HepG2 (cell line): ENCODE results near the gene TOMM22. TPM values are rescaled to one million over a fixed set of nuclear protein-coding genes. Genes with fewer than 3 reads are reported as not detected.

Source experiments
- GATAD2A ChIP-seq: IDR thresholded peaks from 2 replicates; pipeline ENCODE4 v1.6.1; 2016
- IRF1 ChIP-seq: sonication (generic); formaldehyde crosslinking; IDR thresholded peaks from 2 replicates; pipeline ENCODE4 v1.4.0; 2020; ENCODE audit warnings: low read depth, mild to moderate bottlenecking, missing genetic modification reagents
- ISL2 ChIP-seq: sonication (generic); formaldehyde crosslinking; IDR thresholded peaks from 2 replicates; pipeline ENCODE4 v1.5.0; 2020; ENCODE audit warnings: missing genetic modification reagents
- ISX ChIP-seq: sonication (generic); formaldehyde crosslinking; conservative IDR thresholded peaks from 2 replicates; pipeline ENCODE4 v1.5.0; 2020; ENCODE audit warnings: missing genetic modification reagents
- KDM3A ChIP-seq: IDR thresholded peaks from 2 replicates; pipeline ENCODE4 v1.6.1; 2018; ENCODE audit warnings: low read depth, missing compliant biosample characterization
- MAFK ChIP-seq, 2 experiments: IDR thresholded peaks in 1 of 2; conservative IDR thresholded peaks in 1 of 2; 2 replicates each; pipeline ENCODE4 v1.6.1; 2011; ENCODE audit warnings: improper control_type of control experiment in 2 of 2, low read length in 2 of 2
- MXD3 ChIP-seq: IDR thresholded peaks from 2 replicates; pipeline ENCODE4 v1.6.1; 2016; ENCODE audit warnings: mild to moderate bottlenecking, missing biosample characterization, missing genetic modification reagents
- SKI ChIP-seq: fragments of 450-650 bp; IDR thresholded peaks from one replicate; pipeline ENCODE4 v1.6.1; 2018; ENCODE audit warnings: mild to moderate bottlenecking; ENCODE audit not compliant: partially characterized antibody
- SNAPC5 ChIP-seq: sonication (generic); formaldehyde crosslinking; IDR thresholded peaks from 2 replicates; pipeline ENCODE4 v1.8.1; 2023; ENCODE audit warnings: mild to moderate bottlenecking, missing genetic modification reagents, borderline replicate concordance
- SOX6 ChIP-seq, 2 experiments: fragments of 450-650 bp in 1 of 2; sonication (generic) in 1 of 2; formaldehyde crosslinking in 1 of 2; IDR thresholded peaks; 2 replicates each; pipeline versions ENCODE4 v1.4.0 to v1.6.1; 2017 to 2020; ENCODE audit warnings: antibody characterized with exemption in 1 of 2, mild to moderate bottlenecking in 1 of 2, missing genetic modification reagents in 1 of 2
- TOPORS ChIP-seq: sonication (generic); formaldehyde crosslinking; IDR thresholded peaks from 2 replicates; pipeline ENCODE4 v1.8.0; 2023; ENCODE audit warnings: mild to moderate bottlenecking, missing genetic modification reagents
- USF2 ChIP-seq, 2 experiments: sonication (generic) in 1 of 2; formaldehyde crosslinking in 1 of 2; IDR thresholded peaks; 2 replicates each; pipeline versions ENCODE4 v1.5.1 to v1.6.1; 2011 to 2020; ENCODE audit warnings: borderline replicate concordance in 1 of 2, low read depth in 1 of 2, low read length in 1 of 2, mild to moderate bottlenecking in 1 of 2, missing genetic modification reagents in 1 of 2, moderate library complexity in 1 of 2
- ZFP90 ChIP-seq: sonication (generic); formaldehyde crosslinking; IDR thresholded peaks from 2 replicates; pipeline ENCODE4 v1.8.0; 2022; ENCODE audit warnings: missing genetic modification reagents, mild to moderate bottlenecking, inconsistent platforms, borderline replicate concordance
- ZMYM2 ChIP-seq: sonication (generic); formaldehyde crosslinking; IDR thresholded peaks from 2 replicates; pipeline ENCODE4 v1.8.0; 2022; ENCODE audit warnings: mild to moderate bottlenecking, missing genetic modification reagents
- ZMYM4 ChIP-seq: sonication (generic); formaldehyde crosslinking; IDR thresholded peaks from 2 replicates; pipeline ENCODE4 v1.8.1; 2023; ENCODE audit warnings: mild to moderate bottlenecking, missing genetic modification reagents
- ZNF30 ChIP-seq: sonication (generic); formaldehyde crosslinking; IDR thresholded peaks from 2 replicates; pipeline ENCODE4 v1.5.0; 2020; ENCODE audit warnings: mild to moderate bottlenecking, missing genetic modification reagents
- ZNF329 ChIP-seq: sonication (generic); formaldehyde crosslinking; IDR thresholded peaks from 2 replicates; pipeline ENCODE4 v1.9.0; 2021; ENCODE audit warnings: low read depth, mild to moderate bottlenecking, missing genetic modification reagents
- ZNF788 ChIP-seq: sonication (generic); formaldehyde crosslinking; IDR thresholded peaks from 2 replicates; pipeline ENCODE4 v1.5.0; 2020; ENCODE audit warnings: mild to moderate bottlenecking, missing genetic modification reagents, borderline replicate concordance
- ZNF792 ChIP-seq: IDR thresholded peaks from 2 replicates; pipeline ENCODE4 v1.6.1; 2016
- ZSCAN20 ChIP-seq: sonication (generic); formaldehyde crosslinking; IDR thresholded peaks from 2 replicates; pipeline ENCODE4 v1.4.0; 2020; ENCODE audit warnings: missing genetic modification reagents, mild to moderate bottlenecking, borderline replicate concordance
- polyA plus RNA-seq, 8 experiments: library from polyadenylated mRNA; depleted of rRNA in 3 of 8; stranded (reverse) in 7 of 8; unstranded in 1 of 8; fragments of >200 nt; fragmentation: Illumina TruSeq in 4 of 8; extraction: Trizol in 4 of 8; gene quantifications; 2 replicates each; pipeline versions ENCODE4 v1.2.1 to v1.2.3, GENCODE V29; 2011 to 2016; ENCODE audit warnings: low read depth in 4 of 8, missing spikeins in 1 of 8, mixed read lengths in 1 of 8; ENCODE audit not compliant: insufficient read depth in 1 of 8
- total RNA-seq, 5 experiments: library from RNA; depleted of rRNA; stranded (reverse); fragments of >200 nt; fragmentation: Illumina TruSeq; extraction: Trizol; gene quantifications; 2 replicates each; pipeline ENCODE4 v1.2.3, GENCODE V29; 2016; ENCODE audit warnings: low read depth in 1 of 5
- TF ChIP-seq, protein P1 (sequence below): fragments of 450-650 bp; IDR thresholded peaks from 2 replicates; pipeline ENCODE4 v1.6.1; 2017
- TF ChIP-seq, protein P2 (sequence below): sonication (generic); formaldehyde crosslinking; conservative IDR thresholded peaks from 2 replicates; pipeline ENCODE4 v1.8.0; 2022; ENCODE audit warnings: missing genetic modification reagents
- TF ChIP-seq, protein P3 (sequence below): sonication (generic); formaldehyde crosslinking; IDR thresholded peaks from 2 replicates; pipeline ENCODE4 v1.5.0; 2020; ENCODE audit warnings: mild to moderate bottlenecking, missing genetic modification reagents, moderate library complexity

The TOMM22 gene
- total and polyA plus RNA-seq, 2 of the 13 experiments (the other 11 are each of a cell fraction or from before 2014, with no cell fraction given) = 46.9 to 118 TPM

DNA sequence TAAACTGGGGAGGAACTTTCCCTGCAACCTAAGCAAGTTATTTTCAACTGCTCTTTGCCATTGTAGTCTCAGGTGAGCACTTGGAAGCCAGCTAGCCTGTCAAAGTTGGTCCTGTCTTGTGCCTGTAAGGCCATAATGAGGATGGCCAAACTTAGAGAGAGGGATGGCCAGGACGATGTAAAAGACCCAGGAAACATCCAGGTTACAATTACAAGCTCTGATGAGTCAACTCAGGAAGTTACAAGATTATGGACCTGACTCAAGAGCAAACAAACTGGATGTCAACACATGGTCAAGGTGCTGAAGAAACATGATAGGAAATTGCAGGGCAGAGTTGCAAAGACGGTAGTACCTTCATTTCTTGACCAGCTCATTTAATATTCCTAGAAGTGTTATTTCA is 25.6 kb downstream of the TOMM22 start (continued):
- no peak for TF ChIP-seq ZMYM4 (CRISPR knock-in tag)
- TF ChIP-seq, protein P1, sequence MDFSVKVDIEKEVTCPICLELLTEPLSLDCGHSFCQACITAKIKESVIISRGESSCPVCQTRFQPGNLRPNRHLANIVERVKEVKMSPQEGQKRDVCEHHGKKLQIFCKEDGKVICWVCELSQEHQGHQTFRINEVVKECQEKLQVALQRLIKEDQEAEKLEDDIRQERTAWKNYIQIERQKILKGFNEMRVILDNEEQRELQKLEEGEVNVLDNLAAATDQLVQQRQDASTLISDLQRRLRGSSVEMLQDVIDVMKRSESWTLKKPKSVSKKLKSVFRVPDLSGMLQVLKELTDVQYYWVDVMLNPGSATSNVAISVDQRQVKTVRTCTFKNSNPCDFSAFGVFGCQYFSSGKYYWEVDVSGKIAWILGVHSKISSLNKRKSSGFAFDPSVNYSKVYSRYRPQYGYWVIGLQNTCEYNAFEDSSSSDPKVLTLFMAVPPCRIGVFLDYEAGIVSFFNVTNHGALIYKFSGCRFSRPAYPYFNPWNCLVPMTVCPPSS = no peak
- TF ChIP-seq SNAPC5 (CRISPR knock-in tag) = no peak
- no peak for TF ChIP-seq ZMYM2 (CRISPR knock-in tag)
- TF ChIP-seq IRF1 (CRISPR knock-in tag) = no peak
- TF ChIP-seq ISX (CRISPR knock-in tag) = no peak
- TF ChIP-seq ZNF792 (CRISPR knock-in tag) = peak; percentile 35; the same call in 1 of the 2 replicates
- no peak for TF ChIP-seq ZFP90 (CRISPR knock-in tag)
- TF ChIP-seq ISL2 (CRISPR knock-in tag) = no peak
- TF ChIP-seq SKI = no peak
- TF ChIP-seq MXD3 (CRISPR knock-in tag) = no peak
- TF ChIP-seq MAFK (conservative IDR thresholded peaks at IDR 0.05 in 1 of 2, IDR thresholded peaks at IDR 0.05 in 1 of 2; ENCODE audit: low read length in 2 of 2) = no peak
- no peak for TF ChIP-seq KDM3A
- TF ChIP-seq USF2 (IDR thresholded peaks at IDR 0.05; ENCODE audit: low read depth, low read length) = no peak
- no peak for TF ChIP-seq USF2 (CRISPR knock-in tag; IDR thresholded peaks at IDR 0.05; ENCODE audit: borderline replicate concordance)
- TF ChIP-seq SOX6 (IDR thresholded peaks at IDR 0.05) = no peak
- peak; percentile 54; the same call in 1 of the 2 replicates for TF ChIP-seq SOX6 (CRISPR knock-in tag; IDR thresholded peaks at IDR 0.05)
- TF ChIP-seq ZNF788 = no peak
- TF ChIP-seq, protein P2, sequence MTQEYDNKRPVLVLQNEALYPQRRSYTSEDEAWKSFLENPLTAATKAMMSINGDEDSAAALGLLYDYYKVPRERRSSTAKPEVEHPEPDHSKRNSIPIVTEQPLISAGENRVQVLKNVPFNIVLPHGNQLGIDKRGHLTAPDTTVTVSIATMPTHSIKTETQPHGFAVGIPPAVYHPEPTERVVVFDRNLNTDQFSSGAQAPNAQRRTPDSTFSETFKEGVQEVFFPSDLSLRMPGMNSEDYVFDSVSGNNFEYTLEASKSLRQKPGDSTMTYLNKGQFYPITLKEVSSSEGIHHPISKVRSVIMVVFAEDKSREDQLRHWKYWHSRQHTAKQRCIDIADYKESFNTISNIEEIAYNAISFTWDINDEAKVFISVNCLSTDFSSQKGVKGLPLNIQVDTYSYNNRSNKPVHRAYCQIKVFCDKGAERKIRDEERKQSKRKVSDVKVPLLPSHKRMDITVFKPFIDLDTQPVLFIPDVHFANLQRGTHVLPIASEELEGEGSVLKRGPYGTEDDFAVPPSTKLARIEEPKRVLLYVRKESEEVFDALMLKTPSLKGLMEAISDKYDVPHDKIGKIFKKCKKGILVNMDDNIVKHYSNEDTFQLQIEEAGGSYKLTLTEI = no peak
- no peak for TF ChIP-seq TOPORS
- no peak for TF ChIP-seq ZNF329 (CRISPR knock-in tag)
- TF ChIP-seq GATAD2A (CRISPR knock-in tag) = peak; percentile 81
- TF ChIP-seq ZSCAN20 = no peak
- TF ChIP-seq, protein P3, sequence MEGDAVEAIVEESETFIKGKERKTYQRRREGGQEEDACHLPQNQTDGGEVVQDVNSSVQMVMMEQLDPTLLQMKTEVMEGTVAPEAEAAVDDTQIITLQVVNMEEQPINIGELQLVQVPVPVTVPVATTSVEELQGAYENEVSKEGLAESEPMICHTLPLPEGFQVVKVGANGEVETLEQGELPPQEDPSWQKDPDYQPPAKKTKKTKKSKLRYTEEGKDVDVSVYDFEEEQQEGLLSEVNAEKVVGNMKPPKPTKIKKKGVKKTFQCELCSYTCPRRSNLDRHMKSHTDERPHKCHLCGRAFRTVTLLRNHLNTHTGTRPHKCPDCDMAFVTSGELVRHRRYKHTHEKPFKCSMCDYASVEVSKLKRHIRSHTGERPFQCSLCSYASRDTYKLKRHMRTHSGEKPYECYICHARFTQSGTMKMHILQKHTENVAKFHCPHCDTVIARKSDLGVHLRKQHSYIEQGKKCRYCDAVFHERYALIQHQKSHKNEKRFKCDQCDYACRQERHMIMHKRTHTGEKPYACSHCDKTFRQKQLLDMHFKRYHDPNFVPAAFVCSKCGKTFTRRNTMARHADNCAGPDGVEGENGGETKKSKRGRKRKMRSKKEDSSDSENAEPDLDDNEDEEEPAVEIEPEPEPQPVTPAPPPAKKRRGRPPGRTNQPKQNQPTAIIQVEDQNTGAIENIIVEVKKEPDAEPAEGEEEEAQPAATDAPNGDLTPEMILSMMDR = no peak
- TF ChIP-seq ZNF30 = no peak
